Adipocyte (in vitro differentiated cells): ENCODE results near the gene UBN1.

ENCODE experiments used
- DNase-seq: peaks from one replicate; pipeline ENCODE4 v3.0.0-alpha.2; 2015; ENCODE audit warnings: low read depth
- H3K27me3 ChIP-seq: replicated peaks from 2 replicates; pipeline ENCODE4 v1.7.0; 2013; ENCODE audit warnings: mild to moderate bottlenecking, low read length, moderate library complexity; ENCODE audit not compliant: control insufficient read depth, insufficient read depth
- H3K36me3 ChIP-seq: 2 replicates; pipeline ENCODE4 v1.7.0; 2013; ENCODE audit warnings: low read length, mild to moderate bottlenecking, moderate library complexity; ENCODE audit not compliant: control insufficient read depth, insufficient read depth, severe bottlenecking
- H3K4me1 ChIP-seq: 2 replicates; pipeline ENCODE4 v1.7.0; 2013; ENCODE audit warnings: mild to moderate bottlenecking, low read length, moderate library complexity; ENCODE audit not compliant: control insufficient read depth, insufficient read depth
- H3K4me3 ChIP-seq: 2 replicates; pipeline ENCODE4 v1.7.0; 2013; ENCODE audit warnings: mild to moderate bottlenecking, low read length, moderate library complexity
- H3K9ac ChIP-seq: 2 replicates; pipeline ENCODE4 v1.7.0; 2013; ENCODE audit warnings: mild to moderate bottlenecking, low read length, moderate library complexity
- H3K9me3 ChIP-seq: 2 replicates; pipeline ENCODE4 v1.7.0; 2013; ENCODE audit warnings: mild to moderate bottlenecking, low read length, moderate library complexity; ENCODE audit not compliant: control insufficient read depth

Gene UBN1

DNA sequence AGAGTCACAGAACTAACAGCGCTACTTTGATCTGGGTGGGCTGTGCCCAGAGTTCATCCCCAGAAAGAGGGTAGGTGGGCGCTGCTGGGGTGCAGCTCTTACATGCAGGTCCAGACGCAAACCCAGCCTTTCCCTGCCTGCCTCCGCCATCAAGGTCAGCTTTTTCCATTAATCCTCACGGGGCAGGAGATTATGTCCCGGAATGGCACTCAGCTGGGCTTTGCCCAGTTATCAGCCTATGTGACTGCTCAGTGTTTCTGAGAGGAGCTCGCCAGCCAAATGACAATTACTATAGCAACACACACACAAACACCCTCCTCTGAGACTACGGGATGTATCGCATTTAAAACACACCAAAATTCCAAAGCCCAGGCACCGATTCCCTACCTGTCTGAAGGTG lies 20.3 kb upstream of the UBN1 start:
- Histone ChIP-seq H3K4me1 (peaks cover 9% of the 10 kb centered on the region), H3K27me3 (no peaks in the 10 kb centered on the region), H3K9ac (no peak overlapping the region), H3K36me3 (peaks cover 89% of the 10 kb centered on the region), H3K9me3 (no peaks in the 10 kb centered on the region), H3K4me3 (no peak overlapping the region)
- no peak for DNase-seq

DNA sequence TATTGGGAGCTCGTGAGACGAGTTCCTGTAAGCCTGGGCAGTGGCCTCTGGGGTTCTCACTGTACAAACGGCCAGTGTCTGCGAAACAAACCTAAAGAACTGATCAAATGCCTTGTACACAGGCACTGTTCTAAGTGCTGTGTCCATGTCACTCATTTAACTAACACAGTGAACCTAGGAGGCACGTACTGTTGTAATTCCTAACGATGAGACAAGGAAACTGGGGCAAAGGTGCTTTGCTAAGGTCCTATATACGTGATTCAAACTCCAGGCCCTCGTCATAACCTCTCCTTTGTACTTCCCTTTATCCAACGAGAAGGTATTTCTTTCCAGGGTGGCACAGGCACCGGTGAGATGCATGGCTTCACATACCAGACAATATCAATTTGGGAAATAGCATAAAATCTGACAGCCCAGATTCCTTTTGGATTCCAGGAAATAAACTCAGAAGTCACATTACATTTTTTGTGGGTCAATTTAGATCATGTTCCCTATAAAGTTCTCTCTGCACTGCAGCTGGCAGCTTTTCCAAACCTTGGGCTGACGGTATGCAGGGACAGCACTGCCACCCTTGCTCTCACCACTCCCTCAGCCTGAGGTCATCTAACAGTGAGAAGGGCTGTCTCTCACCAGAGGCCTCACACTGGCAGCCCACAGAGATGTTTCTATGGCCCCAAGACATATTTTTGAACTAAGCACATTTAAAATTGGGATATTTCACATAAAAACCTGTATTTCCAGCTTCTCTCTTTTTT lies 18.5 kb upstream of the UBN1 start:
- H3K4me1 ChIP-seq = peaks cover 9% of the 10 kb centered on the region
- H3K36me3 ChIP-seq = peaks cover 89% of the 10 kb centered on the region
- no peaks in the 10 kb centered on the region for H3K9me3 ChIP-seq
- no peak overlapping the region for H3K4me3 ChIP-seq
- DNase-seq = peak; percentile 19
- H3K9ac ChIP-seq = no peak overlapping the region
- no peaks in the 10 kb centered on the region for H3K27me3 ChIP-seq

DNA sequence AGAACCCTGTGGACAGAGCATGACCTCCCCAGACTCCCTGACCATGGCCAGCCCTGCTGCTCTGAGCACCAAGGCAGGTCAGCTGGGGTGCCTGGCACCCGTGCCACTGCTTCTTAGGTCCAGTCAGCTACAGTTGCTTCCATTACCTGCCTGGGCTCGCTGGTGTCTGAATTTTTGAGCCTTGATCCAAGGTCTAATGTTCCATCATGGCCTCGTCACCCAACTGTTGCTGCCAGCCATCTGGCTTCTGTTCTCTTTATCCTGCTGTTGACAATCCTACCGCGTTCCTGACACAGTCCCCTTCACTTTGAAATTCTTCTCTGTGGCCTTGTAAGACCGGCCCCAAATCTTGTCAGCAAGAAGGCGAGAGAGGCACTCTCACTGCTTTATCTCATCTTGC lies 16.9 kb upstream of the UBN1 start:
- peaks cover 88% of the 10 kb centered on the region for H3K36me3 ChIP-seq

DNA sequence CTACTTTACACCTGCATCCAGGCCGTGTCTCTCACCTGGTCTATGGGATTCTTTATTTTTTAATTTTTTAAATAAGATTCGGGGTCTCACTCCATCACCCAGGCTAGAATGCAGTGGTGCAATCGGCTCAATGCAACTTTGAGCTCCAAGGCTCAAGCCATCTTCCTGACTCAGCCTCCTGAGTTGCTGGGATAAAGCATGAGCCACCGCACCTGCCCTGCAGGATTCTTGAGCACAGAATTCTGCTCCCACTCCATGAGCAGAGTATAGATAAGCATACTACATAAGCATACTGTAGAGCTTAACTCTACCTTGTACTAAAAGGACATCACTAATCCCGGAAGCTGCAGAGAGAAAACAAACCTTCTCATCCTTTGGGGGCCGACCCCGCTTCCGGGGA lies 15.7 kb upstream of the UBN1 start:
- H3K27me3 ChIP-seq = no peaks in the 10 kb centered on the region
- peaks cover 88% of the 10 kb centered on the region for H3K36me3 ChIP-seq
- no peak for DNase-seq

More for the DNA sequence above, 16.9 kb upstream of the UBN1 start:
- Histone ChIP-seq H3K4me3 (no peak overlapping the region), H3K27me3 (no peaks in the 10 kb centered on the region), H3K9me3 (no peaks in the 10 kb centered on the region), H3K9ac (no peak overlapping the region), H3K4me1 (peaks cover 9% of the 10 kb centered on the region)
- no peak for DNase-seq

DNA sequence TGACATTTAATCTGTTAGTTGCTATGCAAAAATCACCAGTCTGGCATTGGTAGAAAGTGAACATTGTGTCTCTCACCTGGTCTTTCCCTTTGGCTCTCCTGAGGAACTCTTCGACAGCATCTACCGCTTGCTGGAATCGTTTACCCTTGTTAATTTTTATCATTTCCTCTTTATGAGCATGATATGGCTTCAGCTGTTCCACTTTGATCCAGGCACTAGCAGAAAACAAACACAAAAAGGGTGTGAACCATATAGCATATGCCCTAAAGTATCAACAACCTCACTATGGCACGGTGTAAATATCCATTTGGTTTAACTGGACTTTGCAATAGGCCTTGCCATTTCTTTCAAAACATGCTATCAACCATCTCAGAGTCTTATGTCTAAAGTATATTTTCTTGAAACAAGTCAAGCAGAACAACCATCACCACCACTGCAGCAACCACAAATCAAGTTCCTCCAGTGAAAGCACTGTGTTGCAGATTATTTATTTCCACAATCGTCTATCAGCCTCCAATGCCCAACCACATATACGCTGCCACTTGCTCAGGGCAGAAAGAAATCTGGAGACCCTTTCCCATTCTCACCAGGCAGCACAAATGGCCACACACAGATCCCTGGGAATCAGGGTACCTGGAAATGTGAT lies 14.5 kb upstream of the UBN1 start:
- Histone ChIP-seq H3K9me3 (no peaks in the 10 kb centered on the region), H3K4me3 (no peak overlapping the region), H3K9ac (no peak overlapping the region), H3K4me1 (peaks cover 9% of the 10 kb centered on the region), H3K27me3 (no peaks in the 10 kb centered on the region), H3K36me3 (peaks cover 85% of the 10 kb centered on the region)
- no peak for DNase-seq

More for the DNA sequence above, 15.7 kb upstream of the UBN1 start:
- Histone ChIP-seq H3K4me1 (peaks cover 9% of the 10 kb centered on the region), H3K9me3 (no peaks in the 10 kb centered on the region), H3K9ac (no peak overlapping the region), H3K4me3 (no peak overlapping the region)

DNA sequence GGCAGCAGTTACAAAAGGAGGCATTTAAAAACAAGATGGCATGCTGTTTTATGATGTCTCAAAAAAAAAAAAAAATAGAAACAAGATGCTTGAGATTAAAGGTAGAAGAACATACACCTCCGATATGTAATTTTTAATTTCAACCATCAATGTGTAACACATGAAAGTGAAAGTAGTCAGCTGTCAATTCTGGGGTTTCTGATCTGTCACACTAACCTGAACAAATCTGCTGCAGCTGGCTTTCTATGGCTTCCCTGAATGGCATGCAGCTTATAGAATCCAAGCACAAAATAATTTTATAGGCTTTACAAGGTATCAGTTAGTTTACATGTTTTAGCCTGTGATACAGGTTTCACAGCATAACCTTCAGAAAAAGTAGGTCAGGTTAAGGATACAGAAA lies 13.7 kb upstream of the UBN1 start:
- Histone ChIP-seq H3K9me3 (no peaks in the 10 kb centered on the region), H3K4me1 (peaks cover 8% of the 10 kb centered on the region), H3K27me3 (no peaks in the 10 kb centered on the region), H3K4me3 (no peak overlapping the region), H3K36me3 (peaks cover 88% of the 10 kb centered on the region), H3K9ac (no peak overlapping the region)
- no peak for DNase-seq

DNA sequence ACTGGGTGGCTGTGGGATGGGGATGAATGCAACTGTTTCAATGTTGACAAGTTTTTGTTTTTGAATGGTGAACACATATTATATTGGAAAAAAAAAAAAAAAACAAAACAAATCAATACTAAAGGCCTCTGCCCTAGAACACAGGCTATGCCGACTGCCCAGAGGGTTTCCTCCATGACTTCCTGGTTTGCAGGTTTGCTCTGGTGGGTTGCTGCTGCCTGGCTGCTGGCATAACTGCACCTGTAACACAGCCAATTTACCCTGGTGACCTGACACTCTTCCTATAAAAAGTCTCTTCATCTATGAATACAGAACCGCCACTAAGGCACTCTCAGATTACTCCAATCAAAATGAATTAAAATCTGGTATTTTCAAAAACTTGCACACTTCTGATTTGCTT lies 10.6 kb upstream of the UBN1 start:
- Histone ChIP-seq H3K36me3 (peaks cover 90% of the 10 kb centered on the region), H3K9ac (no peak overlapping the region)

DNA sequence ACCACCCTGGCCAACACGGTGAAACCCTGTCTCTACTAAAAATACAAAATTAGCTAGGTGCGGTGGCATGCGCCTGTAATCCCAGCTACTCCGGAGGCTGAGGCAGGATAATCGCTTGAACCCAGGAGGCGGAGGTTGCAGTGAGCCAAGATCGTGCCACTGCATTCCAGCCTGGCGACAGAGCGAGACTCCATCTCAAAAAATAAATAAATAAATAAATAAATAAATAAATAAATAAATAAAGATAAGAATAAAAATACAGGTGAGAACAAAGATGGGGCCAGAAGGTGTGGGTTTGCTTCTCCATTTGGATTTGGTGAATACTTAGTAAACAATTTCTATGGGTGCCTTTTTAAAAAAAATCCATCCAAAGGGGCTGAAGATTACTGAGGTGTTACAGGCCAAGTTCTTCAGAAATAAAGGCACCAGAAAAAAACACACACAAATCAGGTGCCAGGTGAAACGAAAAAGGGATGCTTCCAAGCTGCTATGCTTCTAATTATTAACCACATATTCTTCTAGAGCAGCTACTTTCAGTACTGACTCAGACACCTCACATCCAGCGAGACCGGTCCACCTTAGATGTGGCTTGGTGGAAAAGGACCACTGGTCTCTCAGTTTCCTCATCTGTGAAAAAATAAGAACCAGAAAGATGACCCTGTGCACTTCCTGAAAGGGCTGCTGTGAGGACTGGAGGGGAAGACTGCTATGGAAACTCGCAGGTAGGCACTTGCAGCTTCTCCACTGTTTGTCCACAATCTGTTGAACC lies 9.4 kb upstream of the UBN1 start:
- H3K36me3 ChIP-seq = peaks cover 90% of the 10 kb centered on the region
- no peak overlapping the region for H3K4me3 ChIP-seq
- H3K9me3 ChIP-seq = no peaks in the 10 kb centered on the region
- no peaks in the 10 kb centered on the region for H3K4me1 ChIP-seq
- H3K9ac ChIP-seq = no peak overlapping the region
- H3K27me3 ChIP-seq = no peaks in the 10 kb centered on the region
- DNase-seq = no peak

More for the DNA sequence above, 10.6 kb upstream of the UBN1 start:
- H3K9me3 ChIP-seq = no peaks in the 10 kb centered on the region
- DNase-seq = no peak
- no peaks in the 10 kb centered on the region for H3K27me3 ChIP-seq
- no peak overlapping the region for H3K4me3 ChIP-seq
- no peaks in the 10 kb centered on the region for H3K4me1 ChIP-seq

DNA sequence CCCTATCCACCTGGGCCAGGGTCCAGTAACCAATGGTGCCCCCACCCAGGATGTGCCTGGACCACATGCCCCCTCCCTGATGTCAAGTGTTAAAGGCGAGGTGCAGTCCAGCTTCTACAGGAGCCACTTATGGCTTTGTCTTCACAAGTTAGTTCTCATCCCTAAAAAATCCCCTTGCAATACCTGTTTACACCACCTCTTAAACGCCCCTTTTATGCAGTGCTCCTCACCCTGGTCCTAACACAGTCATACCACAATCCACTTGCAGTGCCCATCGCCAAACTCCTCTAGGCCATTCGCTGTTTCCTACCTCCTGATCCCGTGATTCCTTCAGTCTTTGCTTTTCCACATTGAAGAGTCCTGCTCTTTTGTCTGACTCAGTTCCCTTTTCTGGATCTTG lies 7.3 kb upstream of the UBN1 start:
- no peak for DNase-seq
- H3K36me3 ChIP-seq = peaks cover 90% of the 10 kb centered on the region

DNA sequence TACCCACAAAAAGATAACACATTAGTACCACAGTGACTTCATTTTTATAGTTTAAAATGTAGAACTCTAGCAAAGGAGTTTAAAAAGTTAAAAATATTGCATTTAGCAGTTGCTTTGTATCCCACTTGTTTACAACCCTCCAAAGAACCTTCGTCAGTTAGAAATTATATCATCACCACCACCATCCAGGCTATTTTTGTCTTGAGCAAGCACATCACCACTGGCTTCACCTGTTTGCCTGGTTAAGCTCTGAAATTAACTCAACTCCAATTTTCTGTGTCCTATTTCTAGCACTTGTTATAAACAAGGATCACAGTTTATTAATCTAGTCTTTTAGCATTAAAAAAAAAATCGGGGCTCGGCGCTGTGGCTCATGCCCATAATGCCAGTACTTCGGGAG lies 6.3 kb upstream of the UBN1 start:
- H3K9ac ChIP-seq = no peak overlapping the region
- no peak overlapping the region for H3K4me3 ChIP-seq
- no peaks in the 10 kb centered on the region for H3K9me3 ChIP-seq
- H3K4me1 ChIP-seq = peaks cover 8% of the 10 kb centered on the region
- H3K27me3 ChIP-seq = no peaks in the 10 kb centered on the region
- no peak for DNase-seq
- peaks cover 86% of the 10 kb centered on the region for H3K36me3 ChIP-seq

More for the DNA sequence above, 7.3 kb upstream of the UBN1 start:
- no peak overlapping the region for H3K4me3 ChIP-seq
- H3K9me3 ChIP-seq = no peaks in the 10 kb centered on the region
- H3K4me1 ChIP-seq = no peaks in the 10 kb centered on the region
- H3K9ac ChIP-seq = no peak overlapping the region
- no peaks in the 10 kb centered on the region for H3K27me3 ChIP-seq

DNA sequence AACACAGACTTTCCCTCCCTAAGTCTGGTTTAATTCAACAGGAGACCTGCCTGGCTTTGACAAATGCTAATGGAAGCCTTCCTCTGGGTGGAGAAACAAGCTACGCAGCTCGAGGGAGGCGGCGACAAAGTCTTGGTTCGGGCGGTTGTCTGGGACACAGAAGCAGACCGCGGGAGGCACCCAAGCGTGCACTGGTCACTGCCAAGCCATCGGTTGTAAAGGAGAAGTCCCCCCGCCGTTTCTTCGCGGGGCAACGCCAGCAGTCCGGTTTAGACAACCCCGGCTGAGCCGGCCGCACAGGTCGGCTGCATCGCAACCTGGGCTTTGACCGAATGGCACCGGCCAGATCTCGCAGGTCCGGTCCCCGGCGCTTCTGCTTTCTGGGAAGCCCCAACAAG lies 779 bp upstream of the UBN1 start:
- peak overlapping the region; percentile 96 for H3K9ac ChIP-seq
- peak; percentile 77 for DNase-seq

More for the DNA sequence above, 779 bp upstream of the UBN1 start:
- H3K9me3 ChIP-seq = no peaks in the 10 kb centered on the region
- peak overlapping the region; percentile 88 for H3K4me3 ChIP-seq
- H3K27me3 ChIP-seq = no peaks in the 10 kb centered on the region
- peaks cover 34% of the 10 kb centered on the region for H3K36me3 ChIP-seq
- peaks cover 39% of the 10 kb centered on the region for H3K4me1 ChIP-seq
